ENCODE results near the gene SGF29.

DNA sequence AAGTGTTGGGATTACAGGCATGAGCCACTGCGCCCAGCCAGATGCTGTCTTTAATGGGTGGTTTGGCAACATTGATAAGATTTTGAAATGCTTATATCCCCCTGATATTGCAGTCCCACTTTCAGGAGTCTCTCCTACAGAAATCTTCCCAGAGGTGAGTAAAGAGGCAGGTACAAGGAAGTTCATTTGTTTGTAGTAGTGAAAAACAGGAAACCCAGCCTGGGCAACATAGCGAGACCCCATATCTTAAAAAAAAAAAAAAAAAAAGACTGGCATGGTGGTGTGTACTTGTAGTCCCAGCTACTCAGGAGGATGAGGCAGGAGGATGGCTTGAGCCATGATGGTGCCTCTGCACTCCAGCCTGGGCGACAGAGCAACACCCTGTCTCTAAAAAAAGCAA lies 8.7 kb upstream of the SGF29 start:
- TF ChIP-seq, protein P1, sequence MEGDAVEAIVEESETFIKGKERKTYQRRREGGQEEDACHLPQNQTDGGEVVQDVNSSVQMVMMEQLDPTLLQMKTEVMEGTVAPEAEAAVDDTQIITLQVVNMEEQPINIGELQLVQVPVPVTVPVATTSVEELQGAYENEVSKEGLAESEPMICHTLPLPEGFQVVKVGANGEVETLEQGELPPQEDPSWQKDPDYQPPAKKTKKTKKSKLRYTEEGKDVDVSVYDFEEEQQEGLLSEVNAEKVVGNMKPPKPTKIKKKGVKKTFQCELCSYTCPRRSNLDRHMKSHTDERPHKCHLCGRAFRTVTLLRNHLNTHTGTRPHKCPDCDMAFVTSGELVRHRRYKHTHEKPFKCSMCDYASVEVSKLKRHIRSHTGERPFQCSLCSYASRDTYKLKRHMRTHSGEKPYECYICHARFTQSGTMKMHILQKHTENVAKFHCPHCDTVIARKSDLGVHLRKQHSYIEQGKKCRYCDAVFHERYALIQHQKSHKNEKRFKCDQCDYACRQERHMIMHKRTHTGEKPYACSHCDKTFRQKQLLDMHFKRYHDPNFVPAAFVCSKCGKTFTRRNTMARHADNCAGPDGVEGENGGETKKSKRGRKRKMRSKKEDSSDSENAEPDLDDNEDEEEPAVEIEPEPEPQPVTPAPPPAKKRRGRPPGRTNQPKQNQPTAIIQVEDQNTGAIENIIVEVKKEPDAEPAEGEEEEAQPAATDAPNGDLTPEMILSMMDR (IDR thresholded peaks at IDR 0.05; ENCODE audit: control extremely low read depth in 1 of 3, insufficient read depth in 1 of 3, low read depth in 1 of 3, low read length in 3 of 3) = no peak
- TF ChIP-seq FOSL1 (IDR thresholded peaks at IDR 0.05; ENCODE audit: insufficient read depth, low read depth, low read length) (no peak), NANOG (IDR thresholded peaks at IDR 0.05; ENCODE audit: insufficient read depth, low read depth, low read length, poor library complexity, severe bottlenecking) (no peak), EGR1 (IDR thresholded peaks at IDR 0.05; ENCODE audit: borderline replicate concordance, low read depth, low read length) (no peak)

All from H1 (cell line).